ENCODE measurements around the gene KIF13A. TPM values are rescaled to one million over a fixed set of nuclear protein-coding genes. Genes with fewer than 3 reads are reported as not detected.

KIF13A gene
- total RNA-seq, 1 experiment from 2014 or later: 24.1 TPM

- CTCF ChIA-PET: interaction anchor here (0.7 to 1.2 kb wide), 2 partner anchors 18 to 159 kb away, joined by 3 to 5 read pairs; no protein-coding TSS in a partner anchor
- BruUV-seq (replicated peaks): no TSS peak
- H3K9me3 Mint-ChIP-seq (ENCODE audit: unreplicated experiment): no peaks in the 10 kb centered on the region
- no peak overlapping the region for H3K27ac Mint-ChIP-seq (ENCODE audit: low read depth, unreplicated experiment)
- H3K27me3 Mint-ChIP-seq (ENCODE audit: insufficient read depth, unreplicated experiment): no peaks in the 10 kb centered on the region
- no peak for DNase-seq (ENCODE audit: unreplicated experiment)
- no peaks in the 10 kb centered on the region for H3K36me3 Mint-ChIP-seq (ENCODE audit: insufficient read depth, unreplicated experiment)
- H3K4me1 Mint-ChIP-seq (ENCODE audit: insufficient read depth, unreplicated experiment): peaks cover 36% of the 10 kb centered on the region
- H3K4me3 Mint-ChIP-seq (ENCODE audit: unreplicated experiment): no peak overlapping the region
- POLR2A ChIA-PET: interaction anchor here (0.6 to 1.3 kb wide), 8 partner anchors 9 to 1247 kb away, joined by 3 to 4 read pairs (median 3); no protein-coding TSS in a partner anchor
- TF ChIP-seq CTCF (IDR thresholded peaks at IDR 0.05; ENCODE audit: unreplicated experiment): no peak
- intact Hi-C loops (cut with micrococcal nuclease): no loop called here
Measured at GRCh38 chr6:17974570-17975368, 12.7 kb downstream of the KIF13A start.

- Mint-ChIP-seq H3K27me3 (ENCODE audit: insufficient read depth, unreplicated experiment) (no peaks in the 10 kb centered on the region), H3K4me1 (ENCODE audit: insufficient read depth, unreplicated experiment) (peaks cover 41% of the 10 kb centered on the region), H3K9me3 (ENCODE audit: unreplicated experiment) (no peaks in the 10 kb centered on the region), H3K36me3 (ENCODE audit: insufficient read depth, unreplicated experiment) (no peaks in the 10 kb centered on the region), H3K4me3 (ENCODE audit: unreplicated experiment) (no peak overlapping the region), H3K27ac (ENCODE audit: low read depth, unreplicated experiment) (peak overlapping the region; percentile 70)
- no TSS peak for BruUV-seq (replicated peaks)
- CTCF ChIA-PET: interaction anchor here (0.6 kb wide), 1 partner anchor 123 kb away, joined by 3 read pairs; no protein-coding TSS in a partner anchor
- POLR2A ChIA-PET: interaction anchor here (0.5 to 2.6 kb wide), 8 partner anchors 8 to 370 kb away, joined by 3 to 18 read pairs (median 3); partner anchors contain the start of gene KIF13A
- no peak for DNase-seq (ENCODE audit: unreplicated experiment)
- intact Hi-C loops (cut with micrococcal nuclease): no loop called here
- no peak for TF ChIP-seq CTCF (IDR thresholded peaks at IDR 0.05; ENCODE audit: unreplicated experiment)
Measured at GRCh38 chr6:17972978-17973622, 14.3 kb downstream of the KIF13A start.

GRCh38 chr6:17972074-17972952 lies 15.1 kb downstream of the KIF13A start:
- Mint-ChIP-seq H3K36me3 (ENCODE audit: insufficient read depth, unreplicated experiment) (no peaks in the 10 kb centered on the region), H3K9me3 (ENCODE audit: unreplicated experiment) (no peaks in the 10 kb centered on the region), H3K27me3 (ENCODE audit: insufficient read depth, unreplicated experiment) (no peaks in the 10 kb centered on the region), H3K27ac (ENCODE audit: low read depth, unreplicated experiment) (peak overlapping the region; percentile 79), H3K4me3 (ENCODE audit: unreplicated experiment) (no peak overlapping the region), H3K4me1 (ENCODE audit: insufficient read depth, unreplicated experiment) (peaks cover 42% of the 10 kb centered on the region)
- CTCF ChIA-PET: interaction anchor here (0.6 kb wide), 2 partner anchors 122 to 998 kb away, joined by 3 read pairs; no protein-coding TSS in a partner anchor
- TF ChIP-seq CTCF (IDR thresholded peaks at IDR 0.05; ENCODE audit: unreplicated experiment): no peak
- POLR2A ChIA-PET: interaction anchor here (0.5 to 2.6 kb wide), 9 partner anchors 9 to 184 kb away, joined by 3 to 18 read pairs (median 3); partner anchors contain the start of gene KIF13A
- DNase-seq (ENCODE audit: unreplicated experiment): no peak
- intact Hi-C loops (cut with micrococcal nuclease): no loop called here
- no TSS peak for BruUV-seq (replicated peaks)
